Neuronal stem cell (in vitro differentiated cells): ENCODE data around the gene ROBO2.

ENCODE experiments used
- DNase-seq: peaks from one replicate; pipeline ENCODE4 v3.0.0-alpha.2; 2013; ENCODE audit warnings: low spot score
- H2AFZ ChIP-seq: one replicate; pipeline ENCODE4 v1.6.1; 2013; ENCODE audit warnings: mild to moderate bottlenecking, low read length, inconsistent platforms
- H2AK5ac ChIP-seq: 2 replicates; pipeline ENCODE4 v1.6.1; 2013; ENCODE audit warnings: low read depth, mild to moderate bottlenecking, inconsistent platforms, low read length, moderate library complexity, mixed read lengths
- H2BK120ac ChIP-seq: 2 replicates; pipeline ENCODE4 v1.6.1; 2013; ENCODE audit warnings: low read depth, mild to moderate bottlenecking, inconsistent platforms, low read length, moderate library complexity, mixed read lengths
- H2BK12ac ChIP-seq: one replicate; pipeline ENCODE4 v1.6.1; 2013; ENCODE audit warnings: low read length, inconsistent platforms
- H2BK15ac ChIP-seq: 2 replicates; pipeline ENCODE4 v1.6.1; 2013; ENCODE audit warnings: mild to moderate bottlenecking, low read length, inconsistent platforms, mixed read lengths
- H2BK5ac ChIP-seq: one replicate; pipeline ENCODE4 v1.6.1; 2013; ENCODE audit warnings: inconsistent platforms, mild to moderate bottlenecking, low read length, moderate library complexity
- H3K14ac ChIP-seq: one replicate; pipeline ENCODE4 v1.6.1; 2013; ENCODE audit warnings: low read length, inconsistent platforms
- H3K18ac ChIP-seq: 2 replicates; pipeline ENCODE4 v1.6.1; 2013; ENCODE audit warnings: low read length, inconsistent platforms
- H3K23ac ChIP-seq: 2 replicates; pipeline ENCODE4 v1.6.1; 2013; ENCODE audit warnings: low read depth, mild to moderate bottlenecking, mixed read lengths, low read length, inconsistent platforms; ENCODE audit not compliant: poor library complexity
- H3K27ac ChIP-seq: replicated peaks from 3 replicates; pipeline ENCODE4 v1.5.1; 2013; ENCODE audit warnings: low read length, inconsistent platforms
- H3K27me3 ChIP-seq, 3 experiments: 2 replicates each; pipeline ENCODE4 v1.6.1; 2013; ENCODE audit warnings: low read length in 3 of 3, mild to moderate bottlenecking in 2 of 3, inconsistent platforms in 1 of 3, low read depth in 1 of 3, mixed read lengths in 1 of 3, moderate library complexity in 1 of 3; ENCODE audit not compliant: control insufficient read depth in 3 of 3, insufficient read depth in 3 of 3
- H3K36me3 ChIP-seq, 2 donors: replicated peaks in 1 of 2; 2 replicates each; pipeline ENCODE4 v1.6.1; 2013; ENCODE audit warnings: low read length in 2 of 2; ENCODE audit not compliant: control insufficient read depth in 2 of 2, insufficient read depth in 2 of 2
- H3K4ac ChIP-seq: 2 replicates; pipeline ENCODE4 v1.6.1; 2013; ENCODE audit warnings: inconsistent platforms, mild to moderate bottlenecking, low read length, moderate library complexity
- H3K4me1 ChIP-seq, 2 donors: 1 replicate in 1 of 2; 2 replicates in 1 of 2; pipeline ENCODE4 v1.6.1; 2013; ENCODE audit warnings: low read length in 2 of 2, low read depth in 1 of 2; ENCODE audit not compliant: control insufficient read depth in 2 of 2, insufficient read depth in 1 of 2
- H3K4me2 ChIP-seq: one replicate; pipeline ENCODE4 v1.6.1; 2013; ENCODE audit warnings: mild to moderate bottlenecking, low read length, inconsistent platforms; ENCODE audit not compliant: insufficient read depth, poor library complexity, severe bottlenecking
- H3K4me3 ChIP-seq, 2 donors: 2 replicates each; pipeline ENCODE4 v1.5.1; 2013; ENCODE audit warnings: low read length in 2 of 2, mild to moderate bottlenecking in 2 of 2, inconsistent platforms in 1 of 2, moderate library complexity in 1 of 2
- H3K79me1 ChIP-seq: one replicate; pipeline ENCODE4 v1.6.1; 2013; ENCODE audit warnings: low read depth, mild to moderate bottlenecking, inconsistent platforms, low read length, moderate library complexity
- H3K9ac ChIP-seq: one replicate; pipeline ENCODE4 v1.6.1; 2013; ENCODE audit warnings: mild to moderate bottlenecking, low read depth, low read length, inconsistent platforms; ENCODE audit not compliant: poor library complexity
- H3K9me3 ChIP-seq, 2 donors: replicated peaks in 1 of 2; 2 replicates each; pipeline versions ENCODE3 to v1.6.1; 2013; ENCODE audit warnings: low read length in 2 of 2, mild to moderate bottlenecking in 2 of 2, inconsistent platforms in 1 of 2, low read depth in 1 of 2, mixed read lengths in 1 of 2, moderate library complexity in 1 of 2; ENCODE audit not compliant: control insufficient read depth in 2 of 2, insufficient read depth in 1 of 2
- H4K8ac ChIP-seq: one replicate; pipeline ENCODE4 v1.6.1; 2013; ENCODE audit warnings: low read depth, mild to moderate bottlenecking, inconsistent platforms, low read length, moderate library complexity
- H4K91ac ChIP-seq: one replicate; pipeline ENCODE4 v1.6.1; 2013; ENCODE audit warnings: low read length, low read depth, mild to moderate bottlenecking, inconsistent platforms; ENCODE audit not compliant: poor library complexity
- WGBS, 2 donors: extraction: QIAGEN DNeasy Blood & Tissue Kit; methylation state at CpG; one replicate each; pipeline ENCODE4 v1.1.7; 2013; ENCODE audit warnings: missing lambda C conversion rate in 2 of 2, mixed read lengths in 1 of 2; ENCODE audit not compliant: insufficient read length in 2 of 2, insufficient replicate concordance in 1 of 2; ENCODE audit errors: extremely low coverage in 2 of 2; 5-methylcytosine and 5-hydroxymethylcytosine counted together

ROBO2 gene

DNA sequence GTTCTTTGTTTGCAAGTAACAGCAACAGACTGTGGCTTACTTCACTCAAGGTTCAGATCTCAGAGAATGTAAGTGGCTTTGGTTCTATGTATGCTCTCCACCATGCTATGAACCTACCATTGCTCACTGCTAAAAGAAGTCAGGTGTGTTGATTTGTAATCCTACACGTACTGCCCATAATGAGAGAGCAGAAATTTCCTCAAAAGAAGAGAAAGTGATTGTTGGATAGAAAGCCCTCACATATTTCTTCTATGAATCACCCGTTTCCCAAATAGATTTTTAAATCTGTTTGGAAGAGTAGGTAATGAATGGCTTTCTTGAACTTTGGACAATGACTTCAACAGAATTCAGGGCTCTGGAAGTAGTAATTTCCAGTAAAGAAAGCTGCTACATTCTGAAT lies 565.4 kb downstream of the ROBO2 start:
- Histone ChIP-seq H3K27ac (no peak overlapping the region), H3K9me3 (no peaks in the 10 kb centered on the region), H2AK5ac (no peak overlapping the region), H3K27me3 (no peaks in the 10 kb centered on the region), H3K23ac (no peak overlapping the region), H4K8ac (no peak overlapping the region), H3K4me3 (no peak overlapping the region), H3K4ac (no peak overlapping the region), H3K9ac (no peak overlapping the region), H3K4me1 (no peaks in the 10 kb centered on the region), H3K36me3 (no peaks in the 10 kb centered on the region), H2BK120ac (no peak overlapping the region), H3K14ac (no peak overlapping the region), H3K4me2 (no peak overlapping the region), H4K91ac (no peak overlapping the region), H3K18ac (no peak overlapping the region), H2BK15ac (no peak overlapping the region), H2AFZ (no peak overlapping the region), H2BK12ac (no peak overlapping the region), H2BK5ac (no peak overlapping the region), H3K79me1 (no peaks in the 10 kb centered on the region)
- no peak for DNase-seq
- WGBS, 2 donors = no CpG with 5 or more reads among the region's 2 CpGs

DNA sequence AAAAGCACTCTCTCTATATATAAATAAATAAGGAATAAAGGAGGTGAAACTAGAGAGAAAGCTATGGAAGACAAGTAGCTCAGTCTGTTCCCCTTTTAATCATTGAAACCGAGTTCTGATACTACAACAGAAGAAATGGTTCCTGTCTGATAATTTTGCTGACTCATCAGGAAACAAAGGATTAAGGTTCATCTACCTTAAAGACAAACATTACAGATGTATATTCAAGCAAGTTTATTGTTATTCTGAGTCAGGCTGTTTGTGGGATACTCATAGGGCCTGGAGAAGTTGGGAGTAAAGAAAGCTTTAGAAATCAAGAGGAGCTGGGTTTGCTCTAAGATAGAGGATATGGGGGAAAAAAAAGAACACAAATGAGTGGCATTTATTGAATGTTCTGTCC lies 566.0 kb downstream of the ROBO2 start:
- Histone ChIP-seq H3K9ac (no peak overlapping the region), H3K18ac (no peak overlapping the region), H3K4me3 (no peak overlapping the region), H4K8ac (no peak overlapping the region), H2BK5ac (no peak overlapping the region), H2BK12ac (no peak overlapping the region), H2BK120ac (no peak overlapping the region), H3K14ac (no peak overlapping the region), H3K23ac (no peak overlapping the region), H3K27me3 (no peaks in the 10 kb centered on the region), H3K4me2 (no peak overlapping the region), H3K27ac (no peak overlapping the region), H4K91ac (no peak overlapping the region), H3K4me1 (no peaks in the 10 kb centered on the region), H3K79me1 (no peaks in the 10 kb centered on the region), H2AFZ (no peak overlapping the region), H3K9me3 (no peaks in the 10 kb centered on the region), H2AK5ac (no peak overlapping the region), H2BK15ac (no peak overlapping the region), H3K4ac (no peak overlapping the region), H3K36me3 (no peaks in the 10 kb centered on the region)
- no CpG with 5 or more reads among the region's 1 CpG for WGBS, 2 donors
- DNase-seq = no peak

DNA sequence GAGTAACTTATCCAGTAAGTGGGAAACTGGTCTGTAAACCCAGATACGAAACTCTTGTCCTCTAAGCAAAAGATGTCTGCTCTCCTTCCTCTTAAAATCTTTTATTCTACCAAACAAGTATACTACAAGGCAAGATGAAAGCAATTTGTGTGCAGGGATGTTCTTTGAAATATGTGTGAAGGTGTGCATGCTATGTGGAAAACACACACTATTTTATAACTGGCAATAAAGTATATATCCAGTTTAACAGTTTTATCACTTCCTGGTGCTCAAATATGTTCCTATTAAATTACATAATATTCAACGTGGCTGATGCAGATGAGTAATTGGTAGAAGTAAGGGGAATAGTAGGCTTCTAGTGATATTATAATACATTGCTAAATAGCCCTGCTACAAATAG lies 566.5 kb downstream of the ROBO2 start:
- no peaks in the 10 kb centered on the region for H3K4me1 ChIP-seq
- H3K4ac ChIP-seq = no peak overlapping the region
- no peak overlapping the region for H3K27ac ChIP-seq
- H3K79me1 ChIP-seq = no peaks in the 10 kb centered on the region
- H2BK120ac ChIP-seq = no peak overlapping the region
- H3K4me3 ChIP-seq = no peak overlapping the region
- no peaks in the 10 kb centered on the region for H3K36me3 ChIP-seq
- no peak overlapping the region for H2AK5ac ChIP-seq
- H3K23ac ChIP-seq = no peak overlapping the region
- H3K27me3 ChIP-seq = no peaks in the 10 kb centered on the region
- H3K9ac ChIP-seq = no peak overlapping the region
- H3K14ac ChIP-seq = no peak overlapping the region
- WGBS, 2 donors = no CpG with 5 or more reads among the region's 2 CpGs
- H3K9me3 ChIP-seq = peaks cover 0 to 2% of the 10 kb centered on the region in 2 donors
- H4K91ac ChIP-seq = no peak overlapping the region
- no peak overlapping the region for H2BK15ac ChIP-seq
- no peak for DNase-seq
- H2BK12ac ChIP-seq = no peak overlapping the region
- no peak overlapping the region for H2BK5ac ChIP-seq
- H4K8ac ChIP-seq = no peak overlapping the region
- H2AFZ ChIP-seq = no peak overlapping the region
- H3K4me2 ChIP-seq = no peak overlapping the region
- H3K18ac ChIP-seq = no peak overlapping the region

DNA sequence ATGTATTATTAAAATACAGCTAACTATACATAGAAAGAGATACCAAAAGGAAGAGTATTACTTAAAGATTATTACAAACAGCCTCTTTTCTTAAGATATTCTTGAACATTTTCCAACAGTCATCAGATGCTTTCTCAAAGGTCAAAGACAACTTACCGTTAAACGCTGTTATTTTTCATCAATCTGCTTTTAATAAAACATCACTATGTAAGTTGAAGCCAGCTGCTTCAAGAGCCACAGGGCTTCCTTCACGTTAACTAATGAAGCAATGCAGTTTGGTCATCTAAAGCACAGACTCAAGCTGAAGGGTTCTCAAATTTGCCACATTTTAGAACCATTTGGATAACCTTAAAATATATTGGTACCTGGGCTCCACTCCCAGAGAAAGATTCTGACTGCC lies 578.8 kb downstream of the ROBO2 start:
- no peak overlapping the region for H2BK12ac ChIP-seq
- no peak overlapping the region for H2BK5ac ChIP-seq
- no CpG with 5 or more reads among the region's 3 CpGs for WGBS, 2 donors
- no peak overlapping the region for H2AFZ ChIP-seq
- no peak overlapping the region for H4K91ac ChIP-seq
- no peak overlapping the region for H2AK5ac ChIP-seq
- H3K9me3 ChIP-seq = no peaks in the 10 kb centered on the region
- H3K18ac ChIP-seq = no peak overlapping the region
- no peak overlapping the region for H3K23ac ChIP-seq
- H3K4me3 ChIP-seq = no peak overlapping the region
- no peaks in the 10 kb centered on the region for H3K27me3 ChIP-seq
- H3K79me1 ChIP-seq = no peaks in the 10 kb centered on the region
- H2BK120ac ChIP-seq = no peak overlapping the region
- no peaks in the 10 kb centered on the region for H3K36me3 ChIP-seq
- H3K4me2 ChIP-seq = no peak overlapping the region
- no peak overlapping the region for H2BK15ac ChIP-seq
- H3K9ac ChIP-seq = no peak overlapping the region
- H4K8ac ChIP-seq = no peak overlapping the region
- no peak for DNase-seq
- H3K27ac ChIP-seq = no peak overlapping the region
- H3K4me1 ChIP-seq = no peaks in the 10 kb centered on the region
- no peak overlapping the region for H3K4ac ChIP-seq
- H3K14ac ChIP-seq = no peak overlapping the region
